Measurements from ENCODE around the gene ZNF77.

The ZNF77 gene

GRCh38 chr19:2933490-2933910, 11.3 kb downstream of the ZNF77 start:
- Histone ChIP-seq H3K4me1 (ENCODE audit: insufficient read depth, low read length, severe bottlenecking) (no peaks in the 10 kb centered on the region), H3K9me2 (ENCODE audit: low read depth, low read length) (no peaks in the 10 kb centered on the region), H3K9me3 (ENCODE audit: low read length) (peaks cover 19% of the 10 kb centered on the region), H4K20me1 (ENCODE audit: insufficient read depth, low read length) (no peaks in the 10 kb centered on the region), H3K36me3 (ENCODE audit: insufficient read depth, low read length) (no peaks in the 10 kb centered on the region), H3K9ac (ENCODE audit: low read length) (no peak overlapping the region), H3K27ac (ENCODE audit: low read depth, low read length, poor library complexity, severe bottlenecking) (no peak overlapping the region), H3K4me3 (ENCODE audit: low read depth, low read length, poor library complexity, severe bottlenecking) (no peak overlapping the region), H3K4me2 (ENCODE audit: low read length) (no peak overlapping the region), H2AFZ (ENCODE audit: low read length) (no peak overlapping the region), H3K27me3 (ENCODE audit: insufficient read depth, low read length) (no peaks in the 10 kb centered on the region; the same call in 1 of the 2 replicates), H3K79me2 (ENCODE audit: insufficient read depth, low read length) (no peaks in the 10 kb centered on the region), H3F3A (ENCODE audit: insufficient read depth, low read length) (no peaks in the 10 kb centered on the region)
- TF ChIP-seq, protein P1, sequence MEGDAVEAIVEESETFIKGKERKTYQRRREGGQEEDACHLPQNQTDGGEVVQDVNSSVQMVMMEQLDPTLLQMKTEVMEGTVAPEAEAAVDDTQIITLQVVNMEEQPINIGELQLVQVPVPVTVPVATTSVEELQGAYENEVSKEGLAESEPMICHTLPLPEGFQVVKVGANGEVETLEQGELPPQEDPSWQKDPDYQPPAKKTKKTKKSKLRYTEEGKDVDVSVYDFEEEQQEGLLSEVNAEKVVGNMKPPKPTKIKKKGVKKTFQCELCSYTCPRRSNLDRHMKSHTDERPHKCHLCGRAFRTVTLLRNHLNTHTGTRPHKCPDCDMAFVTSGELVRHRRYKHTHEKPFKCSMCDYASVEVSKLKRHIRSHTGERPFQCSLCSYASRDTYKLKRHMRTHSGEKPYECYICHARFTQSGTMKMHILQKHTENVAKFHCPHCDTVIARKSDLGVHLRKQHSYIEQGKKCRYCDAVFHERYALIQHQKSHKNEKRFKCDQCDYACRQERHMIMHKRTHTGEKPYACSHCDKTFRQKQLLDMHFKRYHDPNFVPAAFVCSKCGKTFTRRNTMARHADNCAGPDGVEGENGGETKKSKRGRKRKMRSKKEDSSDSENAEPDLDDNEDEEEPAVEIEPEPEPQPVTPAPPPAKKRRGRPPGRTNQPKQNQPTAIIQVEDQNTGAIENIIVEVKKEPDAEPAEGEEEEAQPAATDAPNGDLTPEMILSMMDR (IDR thresholded peaks at IDR 0.05; ENCODE audit: low read length): no peak

GRCh38 chr19:2927032-2927430, 17.7 kb downstream of the ZNF77 start:
- H3F3A ChIP-seq (ENCODE audit: insufficient read depth, low read length): no peaks in the 10 kb centered on the region
- no peaks in the 10 kb centered on the region for H4K20me1 ChIP-seq (ENCODE audit: insufficient read depth, low read length)
- TF ChIP-seq, protein P1 (IDR thresholded peaks at IDR 0.05; ENCODE audit: low read length): no peak
- TF ChIP-seq EZH2 (IDR thresholded peaks at IDR 0.05; ENCODE audit: borderline replicate concordance, low read length): no peak
- H3K9ac ChIP-seq (ENCODE audit: low read length): no peak overlapping the region
- no peak overlapping the region for H3K27ac ChIP-seq (ENCODE audit: low read depth, low read length, poor library complexity, severe bottlenecking)
- H3K36me3 ChIP-seq (ENCODE audit: insufficient read depth, low read length): no peaks in the 10 kb centered on the region
- H3K4me2 ChIP-seq (ENCODE audit: low read length): no peak overlapping the region
- no peak overlapping the region for H3K4me3 ChIP-seq (ENCODE audit: low read depth, low read length, poor library complexity, severe bottlenecking)
- no peaks in the 10 kb centered on the region for H3K4me1 ChIP-seq (ENCODE audit: insufficient read depth, low read length, severe bottlenecking)
- H2AFZ ChIP-seq (ENCODE audit: low read length): no peak overlapping the region
- H3K79me2 ChIP-seq (ENCODE audit: insufficient read depth, low read length): no peaks in the 10 kb centered on the region
- H3K27me3 ChIP-seq (ENCODE audit: insufficient read depth, low read length): no peaks in the 10 kb centered on the region
- H3K9me3 ChIP-seq (ENCODE audit: low read length): no peaks in the 10 kb centered on the region
- no peaks in the 10 kb centered on the region for H3K9me2 ChIP-seq (ENCODE audit: low read depth, low read length)

DNA sequence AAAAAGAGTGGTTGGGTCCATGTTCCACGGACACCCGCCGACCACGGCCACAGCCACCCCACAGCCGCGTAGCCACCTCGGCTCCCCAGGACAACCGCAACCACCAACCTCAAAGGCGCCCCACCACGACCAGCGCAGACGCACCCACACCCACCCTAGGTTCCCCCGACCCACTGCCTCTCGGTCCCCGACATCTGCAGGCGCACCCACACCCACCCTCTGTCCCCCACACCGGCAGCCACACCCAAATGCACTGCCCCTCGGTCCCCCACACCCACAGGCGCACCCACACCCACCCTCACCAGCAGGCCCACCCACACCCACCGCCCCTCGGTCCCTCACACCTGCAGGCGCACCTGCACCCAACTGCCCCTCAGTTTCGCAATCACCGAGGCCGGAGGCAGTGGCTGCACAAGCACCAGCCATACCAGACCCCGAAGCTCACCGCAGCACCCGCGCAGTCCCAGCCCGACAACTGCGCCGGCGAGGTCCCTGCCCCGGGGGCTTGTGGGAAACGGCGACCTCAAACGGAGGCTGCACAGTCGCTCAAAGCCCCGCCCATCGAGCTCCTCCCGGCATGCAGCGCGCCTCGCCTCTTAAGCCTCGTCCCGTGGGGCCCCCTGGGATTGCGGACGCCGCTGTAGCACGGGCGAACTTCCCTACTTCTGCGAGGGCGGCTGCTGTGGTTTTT, 18.3 kb downstream of the ZNF77 start:
- Histone ChIP-seq H3K4me3 (ENCODE audit: low read depth, low read length, poor library complexity, severe bottlenecking) (no peak overlapping the region), H3K79me2 (ENCODE audit: insufficient read depth, low read length) (no peaks in the 10 kb centered on the region), H3K9ac (ENCODE audit: low read length) (no peak overlapping the region), H3K4me2 (ENCODE audit: low read length) (no peak overlapping the region), H3F3A (ENCODE audit: insufficient read depth, low read length) (no peaks in the 10 kb centered on the region), H4K20me1 (ENCODE audit: insufficient read depth, low read length) (no peaks in the 10 kb centered on the region), H3K9me2 (ENCODE audit: low read depth, low read length) (no peaks in the 10 kb centered on the region), H3K36me3 (ENCODE audit: insufficient read depth, low read length) (no peaks in the 10 kb centered on the region), H2AFZ (ENCODE audit: low read length) (no peak overlapping the region), H3K4me1 (ENCODE audit: insufficient read depth, low read length, severe bottlenecking) (no peaks in the 10 kb centered on the region), H3K9me3 (ENCODE audit: low read length) (no peaks in the 10 kb centered on the region), H3K27me3 (ENCODE audit: insufficient read depth, low read length) (no peaks in the 10 kb centered on the region), H3K27ac (ENCODE audit: low read depth, low read length, poor library complexity, severe bottlenecking) (no peak overlapping the region)
- TF ChIP-seq, protein P1 (IDR thresholded peaks at IDR 0.05; ENCODE audit: low read length): no peak
- TF ChIP-seq EZH2 (IDR thresholded peaks at IDR 0.05; ENCODE audit: borderline replicate concordance, low read length): no peak

All from OCI-LY1 (cell line).